HEK293 (cell line): ENCODE measurements around the gene SNTG2.

ENCODE experiments used
- CTCF ChIP-seq: fragments of 450-650 bp; formaldehyde crosslinking; IDR thresholded peaks from 2 replicates; pipeline ENCODE4 v1.5.1; 2016; ENCODE audit warnings: missing biosample characterization, missing genetic modification characterization
- SETDB1 ChIP-seq: IDR thresholded peaks from one replicate; pipeline ENCODE4 v1.6.1; 2017; ENCODE audit warnings: mild to moderate bottlenecking, low read length, moderate library complexity, mixed read lengths; ENCODE audit not compliant: insufficient read length
- ZNF121 ChIP-seq: fragments of 450-650 bp; formaldehyde crosslinking; IDR thresholded peaks from 2 replicates; pipeline ENCODE4 v1.5.1; 2016; ENCODE audit warnings: missing biosample characterization, missing genetic modification characterization
- ZNF274 ChIP-seq, 2 experiments: fragments of 200-500 bp in 1 of 2; fragments of 450-650 bp in 1 of 2; sonication (Bioruptor generic) in 1 of 2; formaldehyde crosslinking in 1 of 2; IDR thresholded peaks; 2 replicates each; pipeline versions ENCODE4 v1.5.1 to v1.6.1; 2014 to 2016; ENCODE audit warnings: borderline replicate concordance in 1 of 2, inconsistent platforms in 1 of 2, low read length in 1 of 2, missing biosample characterization in 1 of 2, missing genetic modification characterization in 1 of 2
- ZNF521 ChIP-seq: fragments of 450-650 bp; formaldehyde crosslinking; IDR thresholded peaks from 2 replicates; pipeline ENCODE4 v1.5.1; 2017; ENCODE audit warnings: missing biosample characterization, mild to moderate bottlenecking, missing genetic modification characterization
- ZNF560 ChIP-seq: fragments of 450-650 bp; formaldehyde crosslinking; IDR thresholded peaks from 2 replicates; pipeline ENCODE4 v1.5.1; 2017; ENCODE audit warnings: missing biosample characterization, missing genetic modification characterization, borderline replicate concordance
- ZNF585B ChIP-seq: fragments of 450-650 bp; formaldehyde crosslinking; IDR thresholded peaks from 2 replicates; pipeline ENCODE4 v1.5.1; 2016; ENCODE audit warnings: missing biosample characterization, missing genetic modification characterization
- ZNF792 ChIP-seq: fragments of 450-650 bp; formaldehyde crosslinking; IDR thresholded peaks from 2 replicates; pipeline ENCODE4 v1.5.1; 2016; ENCODE audit warnings: missing biosample characterization, missing genetic modification characterization
- TF ChIP-seq, protein P1 (sequence below): fragments of 450-650 bp; formaldehyde crosslinking; IDR thresholded peaks from 2 replicates; pipeline ENCODE4 v1.5.1; 2016; ENCODE audit warnings: missing biosample characterization, missing genetic modification characterization
- TF ChIP-seq, protein P2 (sequence below): fragments of 450-650 bp; formaldehyde crosslinking; IDR thresholded peaks from 2 replicates; pipeline ENCODE4 v1.5.1; 2016; ENCODE audit warnings: missing biosample characterization, missing genetic modification characterization, borderline replicate concordance

DNA sequence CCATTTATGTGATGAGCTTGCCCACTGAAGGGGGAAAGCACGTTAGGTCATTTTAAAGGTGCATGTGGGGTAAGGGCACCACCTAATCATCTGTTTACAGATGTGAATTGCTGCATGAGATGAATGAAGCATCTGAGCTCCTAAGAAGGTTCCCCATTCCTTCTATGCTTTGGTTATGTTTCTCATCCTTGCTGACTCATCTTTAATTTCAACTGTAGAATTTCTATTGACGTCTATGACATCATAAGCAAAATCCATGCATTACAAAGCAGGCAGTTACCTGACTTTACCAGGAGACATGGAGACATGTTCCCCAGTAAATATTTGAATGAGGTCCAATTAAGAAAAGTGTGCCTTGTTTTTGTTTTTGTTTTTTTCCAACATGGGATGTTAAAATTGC lies 2.8 kb downstream of the SNTG2 start:
- no peak for TF ChIP-seq ZNF560 (tag by site-specific recombination)
- TF ChIP-seq ZNF121 (tag by site-specific recombination) = no peak
- no peak for TF ChIP-seq CTCF (tag by site-specific recombination)
- no peak for TF ChIP-seq SETDB1
- TF ChIP-seq ZNF585B (tag by site-specific recombination) = no peak
- TF ChIP-seq, protein P1, sequence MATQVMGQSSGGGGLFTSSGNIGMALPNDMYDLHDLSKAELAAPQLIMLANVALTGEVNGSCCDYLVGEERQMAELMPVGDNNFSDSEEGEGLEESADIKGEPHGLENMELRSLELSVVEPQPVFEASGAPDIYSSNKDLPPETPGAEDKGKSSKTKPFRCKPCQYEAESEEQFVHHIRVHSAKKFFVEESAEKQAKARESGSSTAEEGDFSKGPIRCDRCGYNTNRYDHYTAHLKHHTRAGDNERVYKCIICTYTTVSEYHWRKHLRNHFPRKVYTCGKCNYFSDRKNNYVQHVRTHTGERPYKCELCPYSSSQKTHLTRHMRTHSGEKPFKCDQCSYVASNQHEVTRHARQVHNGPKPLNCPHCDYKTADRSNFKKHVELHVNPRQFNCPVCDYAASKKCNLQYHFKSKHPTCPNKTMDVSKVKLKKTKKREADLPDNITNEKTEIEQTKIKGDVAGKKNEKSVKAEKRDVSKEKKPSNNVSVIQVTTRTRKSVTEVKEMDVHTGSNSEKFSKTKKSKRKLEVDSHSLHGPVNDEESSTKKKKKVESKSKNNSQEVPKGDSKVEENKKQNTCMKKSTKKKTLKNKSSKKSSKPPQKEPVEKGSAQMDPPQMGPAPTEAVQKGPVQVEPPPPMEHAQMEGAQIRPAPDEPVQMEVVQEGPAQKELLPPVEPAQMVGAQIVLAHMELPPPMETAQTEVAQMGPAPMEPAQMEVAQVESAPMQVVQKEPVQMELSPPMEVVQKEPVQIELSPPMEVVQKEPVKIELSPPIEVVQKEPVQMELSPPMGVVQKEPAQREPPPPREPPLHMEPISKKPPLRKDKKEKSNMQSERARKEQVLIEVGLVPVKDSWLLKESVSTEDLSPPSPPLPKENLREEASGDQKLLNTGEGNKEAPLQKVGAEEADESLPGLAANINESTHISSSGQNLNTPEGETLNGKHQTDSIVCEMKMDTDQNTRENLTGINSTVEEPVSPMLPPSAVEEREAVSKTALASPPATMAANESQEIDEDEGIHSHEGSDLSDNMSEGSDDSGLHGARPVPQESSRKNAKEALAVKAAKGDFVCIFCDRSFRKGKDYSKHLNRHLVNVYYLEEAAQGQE (tag by site-specific recombination) = no peak
- TF ChIP-seq ZNF792 = no peak
- no peak for TF ChIP-seq ZNF274 (IDR thresholded peaks at IDR 0.05; ENCODE audit: low read length)
- TF ChIP-seq ZNF274 (tag by site-specific recombination; IDR thresholded peaks at IDR 0.05; ENCODE audit: borderline replicate concordance) = no peak
- no peak for TF ChIP-seq ZNF521
- TF ChIP-seq, protein P2, sequence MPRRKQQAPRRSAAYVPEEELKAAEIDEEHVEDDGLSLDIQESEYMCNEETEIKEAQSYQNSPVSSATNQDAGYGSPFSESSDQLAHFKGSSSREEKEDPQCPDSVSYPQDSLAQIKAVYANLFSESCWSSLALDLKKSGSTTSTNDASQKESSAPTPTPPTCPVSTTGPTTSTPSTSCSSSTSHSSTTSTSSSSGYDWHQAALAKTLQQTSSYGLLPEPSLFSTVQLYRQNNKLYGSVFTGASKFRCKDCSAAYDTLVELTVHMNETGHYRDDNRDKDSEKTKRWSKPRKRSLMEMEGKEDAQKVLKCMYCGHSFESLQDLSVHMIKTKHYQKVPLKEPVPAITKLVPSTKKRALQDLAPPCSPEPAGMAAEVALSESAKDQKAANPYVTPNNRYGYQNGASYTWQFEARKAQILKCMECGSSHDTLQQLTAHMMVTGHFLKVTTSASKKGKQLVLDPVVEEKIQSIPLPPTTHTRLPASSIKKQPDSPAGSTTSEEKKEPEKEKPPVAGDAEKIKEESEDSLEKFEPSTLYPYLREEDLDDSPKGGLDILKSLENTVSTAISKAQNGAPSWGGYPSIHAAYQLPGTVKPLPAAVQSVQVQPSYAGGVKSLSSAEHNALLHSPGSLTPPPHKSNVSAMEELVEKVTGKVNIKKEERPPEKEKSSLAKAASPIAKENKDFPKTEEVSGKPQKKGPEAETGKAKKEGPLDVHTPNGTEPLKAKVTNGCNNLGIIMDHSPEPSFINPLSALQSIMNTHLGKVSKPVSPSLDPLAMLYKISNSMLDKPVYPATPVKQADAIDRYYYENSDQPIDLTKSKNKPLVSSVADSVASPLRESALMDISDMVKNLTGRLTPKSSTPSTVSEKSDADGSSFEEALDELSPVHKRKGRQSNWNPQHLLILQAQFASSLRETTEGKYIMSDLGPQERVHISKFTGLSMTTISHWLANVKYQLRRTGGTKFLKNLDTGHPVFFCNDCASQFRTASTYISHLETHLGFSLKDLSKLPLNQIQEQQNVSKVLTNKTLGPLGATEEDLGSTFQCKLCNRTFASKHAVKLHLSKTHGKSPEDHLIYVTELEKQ = no peak
